K562 (cell line): ENCODE measurements around the gene SYCE1. TPM values are rescaled to one million over a fixed set of nuclear protein-coding genes. Genes with fewer than 3 reads are reported as not detected.
A peak's percentile ranks its signal among the peaks of the same experiment; 100 is the strongest.

Experiments
- CREB3L1 ChIP-seq: fragments of 450-650 bp; IDR thresholded peaks from 2 replicates; pipeline ENCODE4 v1.6.1; 2014; ENCODE audit warnings: low read depth, mild to moderate bottlenecking, moderate library complexity, borderline replicate concordance
- CUX1 ChIP-seq: fragments of 200-800 bp; sonication (Bioruptor generic); IDR thresholded peaks from 2 replicates; pipeline ENCODE4 v1.6.1; 2016; ENCODE audit warnings: missing genetic modification characterization, missing compliant biosample characterization
- HMGN3 ChIP-seq: IDR thresholded peaks from 2 replicates; pipeline ENCODE4 v1.6.1; 2011; ENCODE audit warnings: borderline replicate concordance, low read depth, mild to moderate bottlenecking, mixed read lengths, low read length; ENCODE audit not compliant: insufficient read length; ENCODE audit errors: extremely low read depth
- NEUROD1 ChIP-seq: fragments of 150-350 bp; IDR thresholded peaks from 2 replicates; pipeline ENCODE4 v1.6.1; 2014; ENCODE audit warnings: borderline replicate concordance, low read length, low read depth; ENCODE audit not compliant: partially characterized antibody
- NRF1 ChIP-seq, 2 experiments: fragments of 450-650 bp; IDR thresholded peaks in 1 of 2; conservative IDR thresholded peaks in 1 of 2; 2 replicates each; pipeline ENCODE4 v1.6.1; 2014; ENCODE audit warnings: mild to moderate bottlenecking in 2 of 2
- RHOXF2B ChIP-seq: fragments of 250-450 bp; sonication (Bioruptor Pico); conservative IDR thresholded peaks from 2 replicates; pipeline ENCODE4 v1.5.1; 2021
- TAF1 ChIP-seq: IDR thresholded peaks from 2 replicates; pipeline ENCODE4 v1.6.1; 2011; ENCODE audit warnings: mild to moderate bottlenecking, low read length, moderate library complexity; ENCODE audit not compliant: insufficient read depth, control insufficient read depth, severe bottlenecking; ENCODE audit errors: extremely low read depth
- ZBTB1 ChIP-seq: sonication (generic); formaldehyde crosslinking; IDR thresholded peaks from 2 replicates; pipeline ENCODE4 v1.8.1; 2023; ENCODE audit warnings: missing genetic modification reagents, low read depth, mild to moderate bottlenecking, borderline replicate concordance
- ZNF592 ChIP-seq: fragments of 450-650 bp; IDR thresholded peaks from 2 replicates; pipeline ENCODE4 v1.6.1; 2017; ENCODE audit warnings: antibody characterized with exemption, mild to moderate bottlenecking
- polyA plus RNA-seq, 8 experiments: library from polyadenylated mRNA; depleted of rRNA in 4 of 8; stranded (reverse) in 5 of 8; unstranded in 3 of 8; fragments of >200 nt; fragmentation: Nextera tagmentation in 2 of 8; fragmentation: Illumina TruSeq in 1 of 8; extraction: Ambion mirVana in 2 of 8; extraction: Trizol in 1 of 8; gene quantifications; 2 replicates each; pipeline versions ENCODE4 v1.2.1 to v1.2.3, GENCODE V29; 2011 to 2014; ENCODE audit warnings: inconsistent platforms in 1 of 8, missing spikeins in 1 of 8
- total RNA-seq, 7 experiments: library from RNA; depleted of rRNA in 6 of 7; stranded (reverse); fragments of >200 nt in 6 of 7; fragmentation: Illumina TruSeq in 2 of 7; extraction: Trizol in 2 of 7; gene quantifications; 2 replicates each; pipeline versions ENCODE4 v1.2.1 to v1.2.3, GENCODE V29; 2011 to 2021; ENCODE audit warnings: low replicate concordance in 1 of 7
- TF ChIP-seq, protein P1 (sequence below), 3 experiments: fragments of 200-800 bp in 1 of 3; fragments of 250-450 bp in 1 of 3; fragments of 450-650 bp in 1 of 3; sonication (Bioruptor Pico) in 1 of 3; sonication (Bioruptor generic) in 1 of 3; formaldehyde crosslinking in 1 of 3; IDR thresholded peaks; 2 replicates each; pipeline versions ENCODE4 v1.6.1 to v1.8.0; 2016 to 2022; ENCODE audit warnings: mild to moderate bottlenecking in 2 of 3, missing genetic modification characterization in 2 of 3, missing compliant biosample characterization in 1 of 3, moderate library complexity in 1 of 3

SYCE1 gene
- total and polyA plus RNA-seq, 9 of the 15 experiments (the other 6 are each of a cell fraction or from before 2014, with no cell fraction given), result not detected

DNA sequence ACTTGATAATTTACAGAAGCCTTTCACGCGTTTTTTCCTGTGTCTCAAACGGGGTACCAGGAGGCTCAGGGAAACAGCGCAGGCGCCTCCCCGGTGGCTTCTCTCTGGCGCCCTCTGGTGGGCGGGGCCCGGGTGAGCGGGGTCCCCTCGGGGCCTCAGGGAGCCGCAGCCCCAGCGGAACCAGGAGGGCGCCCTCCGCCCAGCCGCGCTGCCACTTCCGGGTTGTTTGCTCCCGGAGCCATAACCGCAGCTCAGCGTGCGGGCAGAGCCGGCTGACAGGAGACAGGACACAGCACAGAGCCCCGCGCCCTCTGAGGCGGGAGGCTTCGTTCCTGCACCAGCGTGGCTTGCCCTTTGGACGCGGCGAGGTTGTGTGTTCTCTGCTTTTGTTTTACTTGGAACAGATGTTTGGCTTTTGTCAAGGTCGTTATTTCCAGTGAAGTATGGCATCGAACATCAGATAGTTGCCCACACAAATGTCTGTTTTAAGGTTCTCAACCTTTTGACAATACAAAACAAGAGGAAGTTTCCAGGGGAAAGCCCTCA, 45.1 kb downstream of the SYCE1 start (continued):
- TF ChIP-seq CUX1, result no peak
- TF ChIP-seq HMGN3, result peak; percentile 61
- TF ChIP-seq TAF1, result peak; percentile 46
- TF ChIP-seq ZNF592, result 0 out of 2 replicates have a peak, but pooled peaks have one; percentile 31
- 0 out of 2 replicates have a peak, but pooled peaks have one; percentile 32 for TF ChIP-seq CREB3L1
- peak; percentile 92 for TF ChIP-seq ZBTB1 (CRISPR knock-in tag)
- TF ChIP-seq RHOXF2B (CRISPR knock-in tag), result no peak
- peak; percentile 83 to 86 for TF ChIP-seq NRF1 (conservative IDR thresholded peaks at IDR 0.05 in 1 of 2, IDR thresholded peaks at IDR 0.05 in 1 of 2)
- TF ChIP-seq NEUROD1, result no peak
- TF ChIP-seq, protein P1, sequence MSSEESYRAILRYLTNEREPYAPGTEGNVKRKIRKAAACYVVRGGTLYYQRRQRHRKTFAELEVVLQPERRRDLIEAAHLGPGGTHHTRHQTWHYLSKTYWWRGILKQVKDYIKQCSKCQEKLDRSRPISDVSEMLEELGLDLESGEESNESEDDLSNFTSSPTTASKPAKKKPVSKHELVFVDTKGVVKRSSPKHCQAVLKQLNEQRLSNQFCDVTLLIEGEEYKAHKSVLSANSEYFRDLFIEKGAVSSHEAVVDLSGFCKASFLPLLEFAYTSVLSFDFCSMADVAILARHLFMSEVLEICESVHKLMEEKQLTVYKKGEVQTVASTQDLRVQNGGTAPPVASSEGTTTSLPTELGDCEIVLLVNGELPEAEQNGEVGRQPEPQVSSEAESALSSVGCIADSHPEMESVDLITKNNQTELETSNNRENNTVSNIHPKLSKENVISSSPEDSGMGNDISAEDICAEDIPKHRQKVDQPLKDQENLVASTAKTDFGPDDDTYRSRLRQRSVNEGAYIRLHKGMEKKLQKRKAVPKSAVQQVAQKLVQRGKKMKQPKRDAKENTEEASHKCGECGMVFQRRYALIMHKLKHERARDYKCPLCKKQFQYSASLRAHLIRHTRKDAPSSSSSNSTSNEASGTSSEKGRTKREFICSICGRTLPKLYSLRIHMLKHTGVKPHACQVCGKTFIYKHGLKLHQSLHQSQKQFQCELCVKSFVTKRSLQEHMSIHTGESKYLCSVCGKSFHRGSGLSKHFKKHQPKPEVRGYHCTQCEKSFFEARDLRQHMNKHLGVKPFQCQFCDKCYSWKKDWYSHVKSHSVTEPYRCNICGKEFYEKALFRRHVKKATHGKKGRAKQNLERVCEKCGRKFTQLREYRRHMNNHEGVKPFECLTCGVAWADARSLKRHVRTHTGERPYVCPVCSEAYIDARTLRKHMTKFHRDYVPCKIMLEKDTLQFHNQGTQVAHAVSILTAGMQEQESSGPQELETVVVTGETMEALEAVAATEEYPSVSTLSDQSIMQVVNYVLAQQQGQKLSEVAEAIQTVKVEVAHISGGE (CRISPR knock-in tag; IDR thresholded peaks at IDR 0.05), result peak in 2 of 3 experiments; percentile 52 to 74; a peak in 5 of 6 replicates
